K562 (cell line): ENCODE data around the gene PPFIA3. TPM values are rescaled to one million over a fixed set of nuclear protein-coding genes. Genes with fewer than 3 reads are reported as not detected.
A peak's percentile ranks its signal among the peaks of the same experiment; 100 is the strongest.

Source experiments
- HDGF ChIP-seq: fragments of 450-650 bp; IDR thresholded peaks from 2 replicates; pipeline ENCODE4 v1.6.1; 2016
- HNRNPLL ChIP-seq: fragments of 200-400 bp; formaldehyde crosslinking; IDR thresholded peaks from 2 replicates; pipeline ENCODE4 v1.6.1; 2017; ENCODE audit warnings: low read length, low read depth, mild to moderate bottlenecking; ENCODE audit not compliant: poor library complexity, severe bottlenecking
- KDM5B ChIP-seq: fragments of 200-600 bp; sonication (generic); IDR thresholded peaks from 2 replicates; pipeline ENCODE4 v1.6.1; 2012; ENCODE audit warnings: low read depth, mild to moderate bottlenecking, moderate library complexity, low read length, control low read depth, inconsistent platforms; ENCODE audit not compliant: insufficient replicate concordance
- KLF16 ChIP-seq: IDR thresholded peaks from 2 replicates; pipeline ENCODE4 v1.6.1; 2016; ENCODE audit warnings: antibody characterized with exemption
- MYC ChIP-seq, 2 experiments: fragments of 250-450 bp in 1 of 2; sonication (Bioruptor Pico) in 1 of 2; IDR thresholded peaks; 2 replicates each; pipeline versions ENCODE4 v1.5.1 to v1.6.1; 2012 to 2021; ENCODE audit warnings: low read depth in 2 of 2, borderline replicate concordance in 1 of 2, improper control_type of control experiment in 1 of 2, low read length in 1 of 2, mild to moderate bottlenecking in 1 of 2, moderate library complexity in 1 of 2
- NCOA2 ChIP-seq, 2 experiments: fragments of 450-650 bp; IDR thresholded peaks; 2 replicates each; pipeline ENCODE4 v1.6.1; 2018; ENCODE audit warnings: mild to moderate bottlenecking in 2 of 2, moderate library complexity in 1 of 2; ENCODE audit not compliant: partially characterized antibody in 2 of 2
- TCF7L2 ChIP-seq: fragments of 150-350 bp; IDR thresholded peaks from 2 replicates; pipeline ENCODE4 v1.6.1; 2016; ENCODE audit warnings: low read depth, mild to moderate bottlenecking, low read length, moderate library complexity
- ZNF133 ChIP-seq: fragments of 250-450 bp; sonication (Bioruptor Pico); IDR thresholded peaks from 2 replicates; pipeline ENCODE4 v1.4.0; 2020; ENCODE audit warnings: mild to moderate bottlenecking
- polyA plus RNA-seq, 8 experiments: library from polyadenylated mRNA; depleted of rRNA in 4 of 8; stranded (reverse) in 5 of 8; unstranded in 3 of 8; fragments of >200 nt; fragmentation: Nextera tagmentation in 2 of 8; fragmentation: Illumina TruSeq in 1 of 8; extraction: Ambion mirVana in 2 of 8; extraction: Trizol in 1 of 8; gene quantifications; 2 replicates each; pipeline versions ENCODE4 v1.2.1 to v1.2.3, GENCODE V29; 2011 to 2014; ENCODE audit warnings: inconsistent platforms in 1 of 8, missing spikeins in 1 of 8
- total RNA-seq, 7 experiments: library from RNA; depleted of rRNA in 6 of 7; stranded (reverse); fragments of >200 nt in 6 of 7; fragmentation: Illumina TruSeq in 2 of 7; extraction: Trizol in 2 of 7; gene quantifications; 2 replicates each; pipeline versions ENCODE4 v1.2.1 to v1.2.3, GENCODE V29; 2011 to 2021; ENCODE audit warnings: low replicate concordance in 1 of 7
- TF ChIP-seq, protein P1 (sequence below): sonication (generic); formaldehyde crosslinking; IDR thresholded peaks from 2 replicates; pipeline ENCODE4 v1.8.1; 2023; ENCODE audit warnings: missing genetic modification reagents, mild to moderate bottlenecking, borderline replicate concordance
- TF ChIP-seq, protein P2 (sequence below): fragments of 200-400 bp; formaldehyde crosslinking; IDR thresholded peaks from 2 replicates; pipeline ENCODE4 v1.6.1; 2017; ENCODE audit warnings: mild to moderate bottlenecking, low read depth, low read length, moderate library complexity
- TF ChIP-seq, protein P3 (sequence below), 3 experiments: fragments of 200-800 bp in 1 of 3; sonication (Bioruptor generic) in 1 of 3; sonication (generic) in 1 of 3; formaldehyde crosslinking in 1 of 3; IDR thresholded peaks; 2 replicates each; pipeline versions ENCODE4 v1.6.1 to v1.8.0; 2016 to 2022; ENCODE audit warnings: mild to moderate bottlenecking in 2 of 3, missing compliant biosample characterization in 2 of 3, missing genetic modification characterization in 2 of 3, missing genetic modification reagents in 1 of 3
- TF ChIP-seq, protein P4 (sequence below): fragments of 450-650 bp; IDR thresholded peaks from 2 replicates; pipeline ENCODE4 v1.6.1; 2014; ENCODE audit warnings: low read depth, mild to moderate bottlenecking, moderate library complexity, borderline replicate concordance
- TF ChIP-seq, protein P5 (sequence below): sonication (generic); formaldehyde crosslinking; IDR thresholded peaks from 2 replicates; pipeline ENCODE4 v1.8.1; 2022; ENCODE audit warnings: missing genetic modification reagents

Gene PPFIA3
- total and polyA plus RNA-seq, 9 of the 15 experiments (the other 6 are each of a cell fraction or from before 2014, with no cell fraction given), result 0.10 to 53.0 (median 17.6) TPM

DNA sequence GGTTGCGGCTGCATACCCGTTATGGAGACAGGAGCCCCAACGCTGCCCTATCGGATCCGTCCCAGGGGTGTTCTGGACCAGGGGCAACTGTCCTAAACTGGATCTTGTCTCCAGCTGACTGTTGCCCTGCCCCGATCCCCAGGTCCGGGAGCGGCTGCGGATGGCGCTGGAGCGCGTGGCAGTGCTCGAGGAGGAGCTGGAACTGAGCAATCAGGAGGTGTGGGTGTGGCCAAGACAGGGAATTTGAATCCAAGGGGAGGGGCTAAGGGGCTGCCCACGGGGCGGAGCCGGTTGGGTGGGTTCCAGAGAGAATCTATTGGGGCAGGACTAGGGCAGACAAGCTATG lies 9.9 kb downstream of the PPFIA3 start (continued):
- TF ChIP-seq, protein P1, sequence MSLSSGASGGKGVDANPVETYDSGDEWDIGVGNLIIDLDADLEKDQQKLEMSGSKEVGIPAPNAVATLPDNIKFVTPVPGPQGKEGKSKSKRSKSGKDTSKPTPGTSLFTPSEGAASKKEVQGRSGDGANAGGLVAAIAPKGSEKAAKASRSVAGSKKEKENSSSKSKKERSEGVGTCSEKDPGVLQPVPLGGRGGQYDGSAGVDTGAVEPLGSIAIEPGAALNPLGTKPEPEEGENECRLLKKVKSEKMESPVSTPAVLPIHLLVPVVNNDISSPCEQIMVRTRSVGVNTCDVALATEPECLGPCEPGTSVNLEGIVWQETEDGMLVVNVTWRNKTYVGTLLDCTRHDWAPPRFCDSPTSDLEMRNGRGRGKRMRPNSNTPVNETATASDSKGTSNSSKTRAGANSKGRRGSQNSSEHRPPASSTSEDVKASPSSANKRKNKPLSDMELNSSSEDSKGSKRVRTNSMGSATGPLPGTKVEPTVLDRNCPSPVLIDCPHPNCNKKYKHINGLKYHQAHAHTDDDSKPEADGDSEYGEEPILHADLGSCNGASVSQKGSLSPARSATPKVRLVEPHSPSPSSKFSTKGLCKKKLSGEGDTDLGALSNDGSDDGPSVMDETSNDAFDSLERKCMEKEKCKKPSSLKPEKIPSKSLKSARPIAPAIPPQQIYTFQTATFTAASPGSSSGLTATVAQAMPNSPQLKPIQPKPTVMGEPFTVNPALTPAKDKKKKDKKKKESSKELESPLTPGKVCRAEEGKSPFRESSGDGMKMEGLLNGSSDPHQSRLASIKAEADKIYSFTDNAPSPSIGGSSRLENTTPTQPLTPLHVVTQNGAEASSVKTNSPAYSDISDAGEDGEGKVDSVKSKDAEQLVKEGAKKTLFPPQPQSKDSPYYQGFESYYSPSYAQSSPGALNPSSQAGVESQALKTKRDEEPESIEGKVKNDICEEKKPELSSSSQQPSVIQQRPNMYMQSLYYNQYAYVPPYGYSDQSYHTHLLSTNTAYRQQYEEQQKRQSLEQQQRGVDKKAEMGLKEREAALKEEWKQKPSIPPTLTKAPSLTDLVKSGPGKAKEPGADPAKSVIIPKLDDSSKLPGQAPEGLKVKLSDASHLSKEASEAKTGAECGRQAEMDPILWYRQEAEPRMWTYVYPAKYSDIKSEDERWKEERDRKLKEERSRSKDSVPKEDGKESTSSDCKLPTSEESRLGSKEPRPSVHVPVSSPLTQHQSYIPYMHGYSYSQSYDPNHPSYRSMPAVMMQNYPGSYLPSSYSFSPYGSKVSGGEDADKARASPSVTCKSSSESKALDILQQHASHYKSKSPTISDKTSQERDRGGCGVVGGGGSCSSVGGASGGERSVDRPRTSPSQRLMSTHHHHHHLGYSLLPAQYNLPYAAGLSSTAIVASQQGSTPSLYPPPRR (CRISPR knock-in tag), result no peak
- TF ChIP-seq HNRNPLL, result no peak
- TF ChIP-seq, protein P2, sequence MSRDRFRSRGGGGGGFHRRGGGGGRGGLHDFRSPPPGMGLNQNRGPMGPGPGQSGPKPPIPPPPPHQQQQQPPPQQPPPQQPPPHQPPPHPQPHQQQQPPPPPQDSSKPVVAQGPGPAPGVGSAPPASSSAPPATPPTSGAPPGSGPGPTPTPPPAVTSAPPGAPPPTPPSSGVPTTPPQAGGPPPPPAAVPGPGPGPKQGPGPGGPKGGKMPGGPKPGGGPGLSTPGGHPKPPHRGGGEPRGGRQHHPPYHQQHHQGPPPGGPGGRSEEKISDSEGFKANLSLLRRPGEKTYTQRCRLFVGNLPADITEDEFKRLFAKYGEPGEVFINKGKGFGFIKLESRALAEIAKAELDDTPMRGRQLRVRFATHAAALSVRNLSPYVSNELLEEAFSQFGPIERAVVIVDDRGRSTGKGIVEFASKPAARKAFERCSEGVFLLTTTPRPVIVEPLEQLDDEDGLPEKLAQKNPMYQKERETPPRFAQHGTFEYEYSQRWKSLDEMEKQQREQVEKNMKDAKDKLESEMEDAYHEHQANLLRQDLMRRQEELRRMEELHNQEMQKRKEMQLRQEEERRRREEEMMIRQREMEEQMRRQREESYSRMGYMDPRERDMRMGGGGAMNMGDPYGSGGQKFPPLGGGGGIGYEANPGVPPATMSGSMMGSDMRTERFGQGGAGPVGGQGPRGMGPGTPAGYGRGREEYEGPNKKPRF, result no peak
- TF ChIP-seq, protein P3, sequence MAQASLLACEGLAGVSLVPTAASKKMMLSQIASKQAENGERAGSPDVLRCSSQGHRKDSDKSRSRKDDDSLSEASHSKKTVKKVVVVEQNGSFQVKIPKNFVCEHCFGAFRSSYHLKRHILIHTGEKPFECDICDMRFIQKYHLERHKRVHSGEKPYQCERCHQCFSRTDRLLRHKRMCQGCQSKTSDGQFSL (CRISPR knock-in tag; IDR thresholded peaks at IDR 0.05), result 0 out of 2 replicates have a peak, but pooled peaks have one; percentile 40
- TF ChIP-seq, protein P3 (tag; IDR thresholded peaks at IDR 0.05), result no peak
- no peak for TF ChIP-seq ZNF133
- TF ChIP-seq KDM5B, result peak; percentile 72
- TF ChIP-seq KLF16, result no peak
- TF ChIP-seq, protein P4, sequence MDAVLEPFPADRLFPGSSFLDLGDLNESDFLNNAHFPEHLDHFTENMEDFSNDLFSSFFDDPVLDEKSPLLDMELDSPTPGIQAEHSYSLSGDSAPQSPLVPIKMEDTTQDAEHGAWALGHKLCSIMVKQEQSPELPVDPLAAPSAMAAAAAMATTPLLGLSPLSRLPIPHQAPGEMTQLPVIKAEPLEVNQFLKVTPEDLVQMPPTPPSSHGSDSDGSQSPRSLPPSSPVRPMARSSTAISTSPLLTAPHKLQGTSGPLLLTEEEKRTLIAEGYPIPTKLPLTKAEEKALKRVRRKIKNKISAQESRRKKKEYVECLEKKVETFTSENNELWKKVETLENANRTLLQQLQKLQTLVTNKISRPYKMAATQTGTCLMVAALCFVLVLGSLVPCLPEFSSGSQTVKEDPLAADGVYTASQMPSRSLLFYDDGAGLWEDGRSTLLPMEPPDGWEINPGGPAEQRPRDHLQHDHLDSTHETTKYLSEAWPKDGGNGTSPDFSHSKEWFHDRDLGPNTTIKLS, result 0 out of 2 replicates have a peak, but pooled peaks have one; percentile 47
- TF ChIP-seq MYC (IDR thresholded peaks at IDR 0.05; ENCODE audit: low read depth, low read length), result peak; percentile 81
- TF ChIP-seq MYC (CRISPR knock-in tag; IDR thresholded peaks at IDR 0.05; ENCODE audit: borderline replicate concordance, low read depth), result no peak
- no peak for TF ChIP-seq NCOA2 (IDR thresholded peaks at IDR 0.05; ENCODE audit: partially characterized antibody in 2 of 2)
- no peak for TF ChIP-seq HDGF
- TF ChIP-seq, protein P5, sequence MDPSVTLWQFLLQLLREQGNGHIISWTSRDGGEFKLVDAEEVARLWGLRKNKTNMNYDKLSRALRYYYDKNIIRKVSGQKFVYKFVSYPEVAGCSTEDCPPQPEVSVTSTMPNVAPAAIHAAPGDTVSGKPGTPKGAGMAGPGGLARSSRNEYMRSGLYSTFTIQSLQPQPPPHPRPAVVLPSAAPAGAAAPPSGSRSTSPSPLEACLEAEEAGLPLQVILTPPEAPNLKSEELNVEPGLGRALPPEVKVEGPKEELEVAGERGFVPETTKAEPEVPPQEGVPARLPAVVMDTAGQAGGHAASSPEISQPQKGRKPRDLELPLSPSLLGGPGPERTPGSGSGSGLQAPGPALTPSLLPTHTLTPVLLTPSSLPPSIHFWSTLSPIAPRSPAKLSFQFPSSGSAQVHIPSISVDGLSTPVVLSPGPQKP (CRISPR knock-in tag), result no peak
- TF ChIP-seq TCF7L2, result no peak
